NCI-H748 (cell line): ENCODE measurements around the gene PDLIM3.
"Not testable (repeated sequence)": the region's sequence is repeated elsewhere in the genome, so short reads cannot be mapped to it uniquely, and the experiment has no call there.

Experiments
- DNase-seq: peaks from one replicate; lab custom pipeline; 2025; ENCODE audit not compliant: unreplicated experiment; lab: John Stamatoyannopoulos, UW

The PDLIM3 gene

GRCh38 chr4:185522451-185522850, 12.9 kb downstream of the PDLIM3 start:
- DNase-seq = no peak

- no peak for DNase-seq
Measured at GRCh38 chr4:185520119-185520518, 15.2 kb downstream of the PDLIM3 start.

- DNase-seq = no peak
Measured at GRCh38 chr4:185518494-185518893, 16.8 kb downstream of the PDLIM3 start.

- DNase-seq = no peak
Measured at GRCh38 chr4:185518069-185518468, 17.2 kb downstream of the PDLIM3 start.

GRCh38 chr4:185515248-185515647, 20.1 kb downstream of the PDLIM3 start:
- no peak for DNase-seq

GRCh38 chr4:185514182-185514697, 21.1 kb downstream of the PDLIM3 start:
- no peak for DNase-seq

- no peak for DNase-seq
Measured at GRCh38 chr4:185513489-185514181, 21.7 kb downstream of the PDLIM3 start.

- DNase-seq = no peak
Measured at GRCh38 chr4:185512516-185512915, 22.8 kb downstream of the PDLIM3 start.

- DNase-seq = not testable (repeated sequence)
Measured at GRCh38 chr4:185511243-185511642, 24.1 kb downstream of the PDLIM3 start.

GRCh38 chr4:185510806-185511205, 24.5 kb downstream of the PDLIM3 start:
- DNase-seq = no peak

GRCh38 chr4:185508181-185508580, 27.1 kb downstream of the PDLIM3 start:
- peak; percentile 74 for DNase-seq

GRCh38 chr4:185506422-185506821, 28.9 kb downstream of the PDLIM3 start:
- DNase-seq = no peak

- no peak for DNase-seq
Measured at GRCh38 chr4:185504098-185505047, 30.9 kb downstream of the PDLIM3 start.

GRCh38 chr4:185502386-185502785, 32.9 kb downstream of the PDLIM3 start:
- DNase-seq = peak; percentile 67

GRCh38 chr4:185500576-185500975, 34.7 kb downstream of the PDLIM3 start:
- no peak for DNase-seq

- no peak for DNase-seq
Measured at GRCh38 chr4:185500035-185500434, 35.3 kb downstream of the PDLIM3 start.

GRCh38 chr4:185488650-185489049, 46.7 kb downstream of the PDLIM3 start:
- no peak for DNase-seq

GRCh38 chr4:185481401-185481800, 53.9 kb downstream of the PDLIM3 start:
- no peak for DNase-seq

- DNase-seq = no peak
Measured at GRCh38 chr4:185480016-185480732, 55.1 kb downstream of the PDLIM3 start.

GRCh38 chr4:185479507-185479971, 55.8 kb downstream of the PDLIM3 start:
- DNase-seq = no peak

GRCh38 chr4:185473247-185473646, 62.1 kb downstream of the PDLIM3 start:
- DNase-seq = no peak
